Measurements from ENCODE around the gene NLGN1.

The NLGN1 gene

DNA sequence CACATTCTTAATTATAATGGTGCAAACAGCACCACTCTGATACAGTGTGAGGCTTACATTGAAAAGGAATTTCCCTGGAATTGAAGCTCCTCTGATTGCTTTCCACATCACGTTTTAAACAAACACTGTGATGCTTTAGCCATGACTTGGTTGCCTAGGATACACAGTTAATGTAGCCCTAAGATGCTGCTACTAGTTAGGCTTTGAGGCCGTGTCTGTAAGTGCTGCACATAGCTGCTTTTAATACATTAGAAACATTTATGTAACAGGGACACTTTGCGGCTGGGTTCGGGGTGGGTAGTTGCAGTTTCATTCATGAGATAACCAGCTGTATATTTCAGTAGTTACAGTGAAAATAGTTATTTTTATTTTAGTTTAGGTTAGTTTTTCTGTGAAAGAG is 334.7 kb downstream of the NLGN1 start:
- ATAC-seq: no peak

DNA sequence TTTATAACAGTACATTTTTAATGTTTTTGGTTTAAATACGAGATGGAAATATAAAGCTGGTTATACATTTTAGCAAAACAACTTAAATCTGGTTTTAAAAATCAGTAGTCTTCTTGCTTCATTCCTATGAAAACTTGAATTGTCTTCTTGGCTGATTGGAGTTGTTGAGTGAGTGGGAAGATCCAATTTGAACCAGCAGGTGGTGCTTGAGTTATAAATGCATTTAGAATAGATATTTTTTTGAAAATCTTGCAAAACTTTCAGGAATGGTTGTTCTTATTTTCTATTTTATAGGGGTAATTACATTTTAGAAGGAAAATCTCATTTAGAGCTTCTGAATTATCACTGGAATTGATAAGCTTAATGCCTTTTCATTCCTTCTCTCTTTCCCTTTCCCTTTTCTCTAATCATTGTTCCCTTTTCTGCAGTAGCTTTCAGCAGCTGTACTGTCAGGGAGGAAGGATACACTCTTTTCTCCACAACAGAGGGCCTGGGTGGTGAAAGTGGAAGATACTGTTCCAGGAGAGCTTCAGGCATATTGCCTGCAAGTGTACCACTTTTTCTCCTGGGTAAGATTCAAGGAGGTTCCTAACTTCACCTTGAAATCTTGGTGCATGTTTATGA is 335.6 kb downstream of the NLGN1 start:
- ATAC-seq: no peak

DNA sequence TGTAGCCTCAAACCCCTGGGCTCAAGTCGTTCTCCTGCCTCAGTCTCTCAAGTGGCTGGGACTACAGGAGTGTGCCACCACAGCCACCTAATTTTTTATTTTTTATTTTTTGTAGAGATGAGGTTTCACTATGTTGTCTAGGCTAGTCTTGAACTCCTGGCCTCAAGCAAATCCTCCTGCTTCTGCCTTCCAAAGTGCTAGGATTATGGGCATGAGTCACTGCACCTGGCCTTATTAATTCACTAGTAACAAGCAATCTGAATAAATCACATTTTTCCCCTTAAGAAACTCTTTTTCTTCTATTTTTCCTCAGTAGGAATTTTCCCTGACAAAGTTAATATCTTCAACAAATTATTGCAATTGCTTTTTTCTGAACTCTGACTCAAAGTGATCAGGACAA is 336.9 kb downstream of the NLGN1 start:
- ATAC-seq: no peak

DNA sequence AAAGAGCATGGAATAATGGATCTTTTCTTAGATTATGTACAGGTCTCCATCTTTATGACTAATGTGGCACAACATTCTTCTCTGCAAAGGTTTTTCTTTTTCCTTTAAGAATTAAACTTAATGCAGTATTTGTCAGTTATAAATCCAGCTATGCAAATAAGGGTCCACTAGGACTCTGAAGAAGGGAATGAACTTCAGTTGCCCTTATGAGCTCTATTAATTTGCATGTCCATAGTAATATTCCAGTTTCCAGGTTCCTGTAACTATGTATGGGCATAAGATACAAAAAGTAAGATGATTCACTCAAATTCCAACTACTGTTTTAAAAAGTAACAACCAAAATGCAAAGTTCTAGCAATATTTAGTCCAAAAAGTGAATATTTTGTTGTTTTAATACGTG is 337.4 kb downstream of the NLGN1 start:
- no peak for ATAC-seq

- ATAC-seq: no peak
Observed at GRCh38 chr3:173735841-173736240, 338.3 kb downstream of the NLGN1 start.

GRCh38 chr3:173737167-173737808 is 339.7 kb downstream of the NLGN1 start:
- no peak for ATAC-seq

DNA sequence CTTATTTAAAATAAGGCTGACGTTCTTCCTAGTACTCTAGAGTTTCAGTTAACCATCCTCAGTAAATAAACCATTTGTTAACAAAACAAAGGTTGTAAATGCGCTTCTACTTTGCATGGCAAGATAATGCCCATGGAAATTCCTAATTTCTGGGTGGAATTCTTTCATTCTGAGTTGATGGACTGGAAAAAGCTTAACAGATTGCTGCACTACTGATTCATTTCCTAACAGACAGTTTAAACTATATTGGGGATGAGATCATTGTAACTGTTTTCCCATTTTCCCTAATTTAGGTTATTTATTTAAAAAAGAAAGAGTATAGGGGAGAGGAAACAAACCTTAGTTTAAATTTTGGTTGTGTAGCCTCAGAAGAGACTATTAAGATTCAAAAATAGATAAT is 342.2 kb downstream of the NLGN1 start:
- no peak for ATAC-seq

GRCh38 chr3:173742491-173742890 is 344.9 kb downstream of the NLGN1 start:
- ATAC-seq: no peak

GRCh38 chr3:173743111-173743510 is 345.6 kb downstream of the NLGN1 start:
- no peak for ATAC-seq

- ATAC-seq: no peak
Observed at GRCh38 chr3:173743516-173743915, 346.0 kb downstream of the NLGN1 start.

- ATAC-seq: no peak
Observed at GRCh38 chr3:173744479-173744878, 346.9 kb downstream of the NLGN1 start.

- no peak for ATAC-seq
Observed at GRCh38 chr3:173744895-173745294, 347.4 kb downstream of the NLGN1 start.

GRCh38 chr3:173745952-173746682 is 348.6 kb downstream of the NLGN1 start:
- ATAC-seq: no peak

DNA sequence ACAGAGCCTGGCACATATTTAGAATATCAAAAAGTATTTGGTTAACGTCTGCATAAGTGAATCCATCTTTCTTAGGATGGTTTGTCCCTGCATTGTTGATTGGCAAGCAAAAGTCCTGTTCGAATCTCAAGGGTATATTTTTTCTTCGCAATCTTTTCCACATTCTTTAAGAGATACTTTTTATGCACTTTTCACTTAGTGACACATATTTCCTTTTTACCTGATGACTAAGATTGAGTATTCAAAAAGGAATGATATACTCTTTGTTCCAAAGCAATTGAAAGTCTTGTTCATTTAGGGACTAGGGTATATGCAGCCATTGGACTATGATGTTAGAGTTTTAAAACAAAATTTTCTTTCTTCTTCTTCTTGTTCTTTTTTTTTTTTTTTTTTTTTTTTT is 349.9 kb downstream of the NLGN1 start:
- no peak for ATAC-seq

DNA sequence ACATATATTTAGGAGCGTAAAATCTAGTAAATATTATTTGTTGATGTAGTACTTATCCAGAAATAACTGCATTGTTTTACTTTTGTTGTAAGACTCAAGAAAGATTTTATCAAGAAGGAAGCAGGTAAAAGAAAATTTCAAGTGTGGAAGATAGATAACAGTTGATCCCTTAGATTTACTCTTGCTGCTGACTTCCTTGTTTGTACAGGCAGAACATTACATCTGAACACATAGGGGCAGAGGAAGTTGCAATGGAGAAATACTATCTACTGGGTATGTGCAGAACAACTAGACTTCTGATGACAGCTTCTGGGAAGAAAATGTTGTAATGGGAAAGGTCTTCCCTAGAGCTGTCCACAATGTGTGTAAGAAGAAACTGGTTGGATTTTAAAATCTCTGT is 350.6 kb downstream of the NLGN1 start:
- ATAC-seq: no peak

DNA sequence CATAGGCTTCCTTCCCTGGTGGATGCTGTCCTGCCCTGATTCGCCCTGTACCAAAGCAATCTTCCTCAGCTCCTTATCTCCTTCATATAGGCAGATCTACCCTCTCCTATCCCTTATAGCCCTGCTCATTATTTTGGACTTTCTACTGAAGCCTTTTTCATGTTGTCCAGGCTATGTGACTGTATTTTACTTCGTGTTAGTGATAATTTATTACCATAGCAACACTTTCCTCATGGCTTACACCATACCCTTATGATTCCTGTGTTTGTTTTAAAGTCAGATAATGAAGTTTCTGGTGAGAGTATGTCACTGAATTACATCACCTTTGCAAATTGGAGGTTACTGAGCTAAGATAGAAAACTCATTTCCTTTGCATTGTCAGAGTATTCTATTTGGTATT is 352.6 kb downstream of the NLGN1 start:
- no peak for ATAC-seq

GRCh38 chr3:173750591-173750990 is 353.0 kb downstream of the NLGN1 start:
- no peak for ATAC-seq

DNA sequence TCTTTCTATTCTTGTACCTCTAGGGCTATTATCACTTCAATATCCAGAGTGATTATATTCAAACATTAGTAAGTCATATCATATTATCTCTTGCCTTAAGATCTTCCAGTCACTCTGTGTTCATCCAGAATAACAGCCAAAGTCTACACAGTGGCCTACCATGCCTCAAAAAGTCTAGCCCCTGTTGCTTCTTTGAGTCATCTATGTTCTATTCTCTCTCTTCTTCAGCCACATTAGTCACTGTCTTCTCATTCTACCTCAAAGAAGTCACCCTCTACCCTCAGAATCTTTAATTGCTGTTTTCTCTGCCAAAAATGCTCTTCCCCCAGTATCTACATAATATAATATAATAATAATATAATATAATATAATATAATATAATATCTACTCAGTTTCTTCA is 356.0 kb downstream of the NLGN1 start:
- ATAC-seq: no peak

DNA sequence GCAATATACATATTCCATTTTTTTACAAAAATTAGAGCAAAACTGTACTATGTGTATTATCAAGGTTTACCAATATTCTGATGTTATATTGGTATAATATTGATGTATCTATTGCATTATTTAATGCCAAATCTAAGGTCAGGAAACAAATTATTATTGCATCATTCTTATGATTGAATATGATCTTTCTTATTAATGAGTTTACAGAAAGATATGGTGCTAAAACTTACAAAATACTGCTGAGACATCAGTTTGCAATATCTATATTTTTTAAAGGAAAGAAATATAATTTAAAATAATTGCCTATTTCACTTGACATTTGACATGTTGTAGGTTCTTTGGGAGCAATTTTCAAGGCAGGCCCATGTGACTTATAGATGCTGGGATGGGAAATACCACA is 357.6 kb downstream of the NLGN1 start:
- no peak for ATAC-seq

DNA sequence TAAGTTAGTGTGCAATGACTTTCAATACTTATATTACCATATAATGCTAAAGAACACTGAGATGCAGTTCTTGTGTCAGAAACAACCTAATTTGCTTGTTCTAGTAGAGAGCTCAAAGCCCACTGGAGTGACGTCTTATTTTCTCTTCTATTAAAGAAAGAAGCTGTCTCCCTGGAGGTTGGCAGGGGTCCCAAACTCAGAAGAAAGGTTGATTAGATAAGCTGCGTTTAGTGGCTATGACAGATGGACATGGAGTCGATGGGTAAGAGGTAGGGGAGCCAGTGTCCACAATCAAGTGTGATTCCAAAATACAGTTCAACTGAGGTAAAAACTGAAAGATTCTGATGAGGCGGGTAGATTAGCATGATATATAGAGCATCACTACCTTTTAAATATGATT is 363.6 kb downstream of the NLGN1 start:
- no peak for ATAC-seq

- no peak for ATAC-seq
Observed at GRCh38 chr3:173762501-173762900, 365.0 kb downstream of the NLGN1 start.

- no peak for ATAC-seq
Observed at GRCh38 chr3:173770011-173770410, 372.5 kb downstream of the NLGN1 start.

GRCh38 chr3:173770796-173771573 is 373.4 kb downstream of the NLGN1 start:
- ATAC-seq: no peak

- no peak for ATAC-seq
Observed at GRCh38 chr3:173773800-173774199, 376.3 kb downstream of the NLGN1 start.

Data from activated CD4-positive, CD25-positive, alpha-beta regulatory T cell treated with anti-CD3 and anti-CD28 coated beads, Interleukin-2, amount 50 U/mL, for 24 hours (primary cell).